HG02571 (cell line): Measurements from ENCODE around the gene GFPT1.
"Not testable (repeated sequence)": the region's sequence is repeated elsewhere in the genome, so short reads cannot be mapped to it uniquely, and the experiment has no call there.

ENCODE experiments used
- ATAC-seq: cut with Tn5 transposase; IDR thresholded peaks from one replicate; pipeline ENCODE4 v1.9.1; 2021; ENCODE audit warnings: mild to moderate bottlenecking, moderate library complexity; ENCODE audit not compliant: unreplicated experiment

The GFPT1 gene

GRCh38 chr2:69384618-69385081 is 2.4 kb downstream of the GFPT1 start:
- ATAC-seq, result no peak

- ATAC-seq, result no peak
Observed at GRCh38 chr2:69383176-69383812, 3.7 kb downstream of the GFPT1 start.

GRCh38 chr2:69382547-69382946 is 4.5 kb downstream of the GFPT1 start:
- no peak for ATAC-seq

- ATAC-seq, result no peak
Observed at GRCh38 chr2:69381337-69381737, 5.7 kb downstream of the GFPT1 start.

GRCh38 chr2:69380072-69380917 is 6.7 kb downstream of the GFPT1 start:
- ATAC-seq, result no peak

- no peak for ATAC-seq
Observed at GRCh38 chr2:69376403-69376802, 10.6 kb downstream of the GFPT1 start.

GRCh38 chr2:69375494-69376353 is 11.3 kb downstream of the GFPT1 start:
- ATAC-seq, result no peak

GRCh38 chr2:69372767-69373166 is 14.3 kb downstream of the GFPT1 start:
- no peak for ATAC-seq

GRCh38 chr2:69369802-69370201 is 17.2 kb downstream of the GFPT1 start:
- no peak for ATAC-seq

- no peak for ATAC-seq
Observed at GRCh38 chr2:69368588-69368987, 18.4 kb downstream of the GFPT1 start.

GRCh38 chr2:69359371-69359770 is 27.7 kb downstream of the GFPT1 start:
- no peak for ATAC-seq

GRCh38 chr2:69358914-69359313 is 28.1 kb downstream of the GFPT1 start:
- no peak for ATAC-seq

- no peak for ATAC-seq
Observed at GRCh38 chr2:69356471-69356870, 30.6 kb downstream of the GFPT1 start.

GRCh38 chr2:69354976-69355375 is 32.1 kb downstream of the GFPT1 start:
- not testable (repeated sequence) for ATAC-seq

- ATAC-seq, result no peak
Observed at GRCh38 chr2:69353360-69353759, 33.7 kb downstream of the GFPT1 start.

GRCh38 chr2:69348781-69349180 is 38.2 kb downstream of the GFPT1 start:
- no peak for ATAC-seq

- no peak for ATAC-seq
Observed at GRCh38 chr2:69345434-69345833, 41.6 kb downstream of the GFPT1 start.

- no peak for ATAC-seq
Observed at GRCh38 chr2:69344305-69344704, 42.7 kb downstream of the GFPT1 start.

GRCh38 chr2:69340101-69340775 is 46.8 kb downstream of the GFPT1 start:
- ATAC-seq, result no peak

GRCh38 chr2:69335311-69335710 is 51.7 kb downstream of the GFPT1 start:
- ATAC-seq, result no peak

- ATAC-seq, result no peak
Observed at GRCh38 chr2:69333352-69333751, 53.7 kb downstream of the GFPT1 start.
